BJ (cell line): ENCODE measurements around the gene TFAP2A. TPM values are rescaled to one million over a fixed set of nuclear protein-coding genes. Genes with fewer than 3 reads are reported as not detected.
A peak's percentile ranks its signal among the peaks of the same experiment; 100 is the strongest.

Experiments used
- CTCF ChIA-PET: fragments of 350-600 bp; formaldehyde crosslinking; extraction: SDS; loops from one replicate; lab custom pipeline; 2021; ENCODE audit warnings: antibody characterized with exemption, inconsistent platforms; lab: Yijun Ruan, JAX
- POLR2A ChIA-PET: fragments of 300-600 bp; sonication (Branson Sonifier 250); formaldehyde crosslinking; extraction: SDS; loops from one replicate; lab custom pipeline; 2021; ENCODE audit warnings: antibody characterized with exemption; lab: Charles Lee
- DNase-seq: peaks from one replicate; pipeline ENCODE4 v3.0.0-alpha.2; 2011; ENCODE audit warnings: low read depth
- H3K27me3 ChIP-seq: 2 replicates; pipeline ENCODE4 v1.6.0; 2011; ENCODE audit warnings: low read length; ENCODE audit not compliant: control insufficient read depth, insufficient read depth
- H3K36me3 ChIP-seq: 2 replicates; pipeline ENCODE4 v1.5.1; 2011; ENCODE audit warnings: low read length; ENCODE audit not compliant: control insufficient read depth, insufficient read depth
- H3K4me3 ChIP-seq: 2 replicates; pipeline ENCODE4 v1.5.1; 2011; ENCODE audit warnings: low read depth, mild to moderate bottlenecking, control low read depth, low read length
- polyA plus RNA-seq: library from polyadenylated mRNA; depleted of rRNA; stranded (reverse); fragments of >200 nt; gene quantifications from 2 replicates; pipeline ENCODE4 v1.2.3, GENCODE V29; 2011
- TF ChIP-seq, protein P1 (sequence below): IDR thresholded peaks from 2 replicates; pipeline ENCODE4 v1.5.1; 2011; ENCODE audit warnings: low read depth, mild to moderate bottlenecking, control low read depth, inconsistent platforms, low read length, moderate library complexity; ENCODE audit not compliant: insufficient read depth

The TFAP2A gene
- polyA plus RNA-seq, 1 experiment = 14.0 TPM

- Histone ChIP-seq H3K27me3 (no peaks in the 10 kb centered on the region), H3K36me3 (peaks cover 10% of the 10 kb centered on the region), H3K4me3 (peak overlapping the region; percentile 55)
- TF ChIP-seq, protein P1, sequence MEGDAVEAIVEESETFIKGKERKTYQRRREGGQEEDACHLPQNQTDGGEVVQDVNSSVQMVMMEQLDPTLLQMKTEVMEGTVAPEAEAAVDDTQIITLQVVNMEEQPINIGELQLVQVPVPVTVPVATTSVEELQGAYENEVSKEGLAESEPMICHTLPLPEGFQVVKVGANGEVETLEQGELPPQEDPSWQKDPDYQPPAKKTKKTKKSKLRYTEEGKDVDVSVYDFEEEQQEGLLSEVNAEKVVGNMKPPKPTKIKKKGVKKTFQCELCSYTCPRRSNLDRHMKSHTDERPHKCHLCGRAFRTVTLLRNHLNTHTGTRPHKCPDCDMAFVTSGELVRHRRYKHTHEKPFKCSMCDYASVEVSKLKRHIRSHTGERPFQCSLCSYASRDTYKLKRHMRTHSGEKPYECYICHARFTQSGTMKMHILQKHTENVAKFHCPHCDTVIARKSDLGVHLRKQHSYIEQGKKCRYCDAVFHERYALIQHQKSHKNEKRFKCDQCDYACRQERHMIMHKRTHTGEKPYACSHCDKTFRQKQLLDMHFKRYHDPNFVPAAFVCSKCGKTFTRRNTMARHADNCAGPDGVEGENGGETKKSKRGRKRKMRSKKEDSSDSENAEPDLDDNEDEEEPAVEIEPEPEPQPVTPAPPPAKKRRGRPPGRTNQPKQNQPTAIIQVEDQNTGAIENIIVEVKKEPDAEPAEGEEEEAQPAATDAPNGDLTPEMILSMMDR = no peak
- POLR2A ChIA-PET = no interaction called here
- CTCF ChIA-PET = interaction anchor here (0.8 to 1.6 kb wide), 5 partner anchors 9 to 1423 kb away, joined by 3 to 4 read pairs (median 3); partner anchors contain the start of gene TFAP2A
- DNase-seq = no peak
Measured at GRCh38 chr6:10405513-10405900, 9.4 kb downstream of the TFAP2A start.

DNA sequence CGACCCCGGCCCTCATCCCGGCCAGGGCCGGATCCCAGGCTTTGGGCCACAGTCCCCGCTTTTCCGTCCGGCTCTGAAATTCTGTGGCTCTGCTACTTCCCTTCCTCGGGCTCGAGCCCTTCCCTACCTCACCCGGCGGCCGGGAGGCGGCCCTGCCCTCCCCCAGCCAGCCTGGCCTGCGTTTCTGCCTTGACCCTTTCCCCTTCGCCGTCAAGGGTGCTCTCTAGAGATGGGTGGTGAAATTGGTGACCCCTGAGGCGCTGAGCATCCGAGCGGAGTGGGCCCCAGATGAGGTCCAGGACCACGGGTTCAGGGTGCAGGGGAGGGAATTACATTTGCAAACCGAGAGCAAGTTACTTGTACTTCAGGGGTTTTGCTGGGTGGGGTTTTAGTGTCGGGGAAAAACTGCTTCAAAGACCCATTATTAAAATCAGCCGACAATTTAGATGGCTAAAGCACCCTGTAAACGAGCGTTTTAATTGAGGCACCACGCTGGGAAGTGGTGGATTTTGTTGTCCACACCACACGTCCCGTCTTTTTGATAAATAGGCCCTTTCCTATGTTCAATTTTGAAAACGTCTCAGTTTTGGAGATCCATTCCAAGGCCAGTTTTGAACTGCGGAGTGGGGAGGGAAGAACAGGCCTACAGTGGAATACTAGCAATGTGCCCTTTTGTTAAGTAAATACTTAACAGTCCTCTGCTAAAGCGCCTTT is 9.9 kb downstream of the TFAP2A start:
- DNase-seq = no peak
- H3K27me3 ChIP-seq = no peaks in the 10 kb centered on the region
- peak overlapping the region; percentile 55 for H3K4me3 ChIP-seq
- peaks cover 11% of the 10 kb centered on the region for H3K36me3 ChIP-seq
- POLR2A ChIA-PET = interaction anchor here (1.4 kb wide), 1 partner anchor 8 kb away, joined by 5 read pairs; no protein-coding TSS in a partner anchor
- TF ChIP-seq, protein P1 = no peak
- CTCF ChIA-PET = interaction anchor here (1.2 to 1.6 kb wide), 2 partner anchors 375 to 1422 kb away, joined by 3 to 4 read pairs; no protein-coding TSS in a partner anchor

GRCh38 chr6:10404107-10404798 is 10.6 kb downstream of the TFAP2A start:
- CTCF ChIA-PET = no interaction called here
- POLR2A ChIA-PET = interaction anchor here (1.4 kb wide), 1 partner anchor 8 kb away, joined by 5 read pairs; no protein-coding TSS in a partner anchor
- Histone ChIP-seq H3K4me3 (peak overlapping the region; percentile 55), H3K27me3 (no peaks in the 10 kb centered on the region), H3K36me3 (peaks cover 6% of the 10 kb centered on the region)
- peak; percentile 76 for DNase-seq
- TF ChIP-seq, protein P1 = peak; percentile 55

GRCh38 chr6:10403385-10404106 is 11.3 kb downstream of the TFAP2A start:
- H3K27me3 ChIP-seq = no peaks in the 10 kb centered on the region

More at GRCh38 chr6:10403385-10404106, 11.3 kb downstream of the TFAP2A start:
- Histone ChIP-seq H3K4me3 (peak overlapping the region; percentile 46), H3K36me3 (peaks cover 7% of the 10 kb centered on the region)
- TF ChIP-seq, protein P1 = no peak
- CTCF ChIA-PET = no interaction called here
- no peak for DNase-seq
- POLR2A ChIA-PET = interaction anchor here (1.4 kb wide), 1 partner anchor 9 kb away, joined by 5 read pairs; no protein-coding TSS in a partner anchor
